Transverse colon (tissue), 4 donors: Measurements from ENCODE around the gene CDH26.

Experiments used
- CTCF ChIP-seq, 5 experiments: fragments of 200-600 bp in 3 of 5; fragments of 450-650 bp in 2 of 5; sonication (generic) in 3 of 5; IDR thresholded peaks; 1 replicate in 2 of 5; 2 replicates in 3 of 5; pipeline ENCODE4 v1.5.1; 2016 to 2017; ENCODE audit warnings: antibody characterized with exemption in 5 of 5, inconsistent platforms in 3 of 5, mild to moderate bottlenecking in 2 of 5, moderate library complexity in 1 of 5
- EP300 ChIP-seq: sonication (generic); formaldehyde crosslinking; IDR thresholded peaks from one replicate; pipeline ENCODE4 v1.6.1; 2017; ENCODE audit warnings: antibody characterized with exemption, low read depth
- POLR2A ChIP-seq: fragments of 450-650 bp; IDR thresholded peaks from one replicate; pipeline ENCODE4 v1.6.1; 2016; ENCODE audit warnings: antibody characterized with exemption, mild to moderate bottlenecking, moderate library complexity
- POLR2AphosphoS5 ChIP-seq, 3 donors: sonication (generic); formaldehyde crosslinking; IDR thresholded peaks; one replicate each; pipeline ENCODE4 v1.6.1; 2016; ENCODE audit warnings: antibody characterized with exemption in 3 of 3

GRCh38 chr20:59966428-59966827, 8.2 kb downstream of the CDH26 start:
- no peak for TF ChIP-seq CTCF (IDR thresholded peaks at IDR 0.05)
- TF ChIP-seq POLR2AphosphoS5 (IDR thresholded peaks at IDR 0.05), result no peak
- TF ChIP-seq POLR2A, result no peak
- TF ChIP-seq EP300, result no peak
